ENCODE results near the gene ABCB8.
"Not testable (repeated sequence)": the region's sequence is repeated elsewhere in the genome, so short reads cannot be mapped to it uniquely, and the experiment has no call there.

The ABCB8 gene

DNA sequence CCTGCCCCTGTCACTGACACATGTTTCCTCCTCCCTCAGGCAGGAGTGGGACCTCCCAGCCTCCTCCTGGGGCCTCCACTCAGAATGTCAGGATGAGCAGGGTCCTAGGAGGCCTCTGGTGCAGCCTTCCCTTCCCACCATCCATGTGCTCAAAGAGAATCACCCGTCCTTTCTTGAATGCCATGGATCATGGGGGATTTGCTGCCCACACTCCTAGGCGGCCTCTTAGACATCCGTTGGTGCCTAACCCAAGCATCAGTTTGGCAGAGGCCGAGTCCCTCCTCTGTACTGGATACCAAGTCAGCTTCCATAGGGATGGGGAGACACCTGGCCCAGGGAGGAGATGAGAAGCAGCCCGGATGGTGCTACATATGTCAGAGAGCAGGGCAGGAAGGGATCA, 30.4 kb upstream of the ABCB8 start:
- no peak for DNase-seq (ENCODE audit: low read depth in 2 of 2, low spot score in 1 of 2)

- no peak for DNase-seq (ENCODE audit: low read depth in 2 of 2, low spot score in 1 of 2)
Observed at GRCh38 chr7:150998341-150998740, 29.9 kb upstream of the ABCB8 start.

DNA sequence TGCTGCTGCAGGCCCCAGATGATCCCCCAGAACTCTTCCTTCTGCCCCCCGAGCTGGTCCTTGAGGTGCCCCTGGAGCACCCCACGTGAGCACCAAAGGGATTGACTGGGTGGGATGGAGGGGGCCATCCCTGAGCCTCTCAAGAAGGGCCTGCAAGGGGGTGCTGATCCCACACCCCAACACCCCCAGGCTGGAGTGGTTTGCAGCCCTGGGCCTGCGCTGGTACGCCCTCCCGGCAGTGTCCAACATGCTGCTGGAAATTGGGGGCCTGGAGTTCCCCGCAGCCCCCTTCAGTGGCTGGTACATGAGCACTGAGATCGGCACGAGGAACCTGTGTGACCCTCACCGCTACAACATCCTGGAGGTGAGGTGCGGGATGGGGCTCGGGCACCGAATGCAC, 29.2 kb upstream of the ABCB8 start:
- DNase-seq (ENCODE audit: low read depth in 2 of 2, low spot score in 1 of 2) = no peak

DNA sequence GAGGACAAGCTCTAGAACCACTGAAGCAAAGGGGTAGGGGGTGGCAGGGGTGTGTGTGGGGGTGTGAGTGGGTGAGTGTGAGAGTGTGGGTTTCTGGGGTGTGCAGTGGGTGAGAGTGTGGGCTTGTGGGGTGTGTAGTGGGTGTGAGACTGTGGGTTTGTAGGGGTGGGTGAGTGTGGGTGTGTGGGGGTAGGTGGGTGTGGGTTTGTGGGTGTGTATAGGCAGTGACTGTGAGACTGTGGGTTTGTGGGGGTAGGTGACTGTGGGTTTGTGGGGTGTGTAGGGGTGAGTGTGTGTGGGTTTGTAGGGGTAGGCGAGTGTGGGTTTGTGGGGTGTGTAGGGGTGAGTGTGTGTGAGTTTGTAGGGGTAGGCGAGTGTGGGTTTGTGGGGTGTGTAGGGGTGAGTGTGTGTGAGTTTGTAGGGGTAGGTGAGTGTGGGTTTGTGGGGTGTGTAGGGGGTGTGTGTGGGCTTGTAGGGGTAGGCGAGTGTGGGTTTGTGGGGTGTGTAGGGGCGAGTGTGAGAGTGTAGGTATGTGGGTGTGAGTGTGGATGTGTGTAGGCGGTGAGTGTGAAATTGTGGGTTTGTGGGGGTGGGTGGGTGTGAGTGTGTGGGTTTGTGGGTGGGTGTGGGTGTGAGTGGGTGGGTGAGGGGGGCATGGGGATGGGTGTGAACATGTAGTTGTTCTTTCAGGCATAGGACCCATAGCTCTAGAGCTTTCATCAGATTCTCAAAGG, 28.6 kb upstream of the ABCB8 start:
- no peak for DNase-seq (ENCODE audit: low read depth in 2 of 2, low spot score in 1 of 2)

DNA sequence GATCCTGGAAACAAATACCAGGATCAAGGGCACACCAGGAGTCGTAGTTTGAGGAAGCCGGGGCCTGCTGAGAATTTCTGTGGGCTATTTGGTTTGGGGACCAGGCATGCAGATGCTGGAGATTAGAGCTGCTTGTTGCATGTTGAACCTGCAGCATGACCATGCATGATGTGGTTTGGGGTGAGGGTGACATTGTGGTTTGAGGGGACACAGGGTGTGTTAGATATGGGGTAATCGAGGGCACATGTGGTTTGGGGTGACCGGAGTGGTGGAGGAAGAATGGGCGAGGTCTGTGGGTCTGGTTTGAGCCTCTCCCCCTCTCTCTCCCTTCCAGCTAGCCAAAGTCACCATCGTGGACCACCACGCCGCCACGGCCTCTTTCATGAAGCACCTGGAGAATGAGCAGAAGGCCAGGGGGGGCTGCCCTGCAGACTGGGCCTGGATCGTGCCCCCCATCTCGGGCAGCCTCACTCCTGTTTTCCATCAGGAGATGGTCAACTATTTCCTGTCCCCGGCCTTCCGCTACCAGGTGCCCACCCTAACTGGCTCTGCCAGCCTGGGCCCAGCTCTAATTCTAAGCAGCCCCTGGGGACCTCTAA, 27.3 kb upstream of the ABCB8 start:
- DNase-seq (ENCODE audit: low read depth in 2 of 2, low spot score in 1 of 2) = no peak

GRCh38 chr7:151001546-151001945, 26.7 kb upstream of the ABCB8 start:
- no peak for DNase-seq (ENCODE audit: low read depth in 2 of 2, low spot score in 1 of 2)

- no peak for DNase-seq (ENCODE audit: low read depth in 2 of 2, low spot score in 1 of 2)
Observed at GRCh38 chr7:151003572-151003971, 24.7 kb upstream of the ABCB8 start.

- no peak for DNase-seq (ENCODE audit: low read depth in 2 of 2, low spot score in 1 of 2)
Observed at GRCh38 chr7:151005566-151005965, 22.7 kb upstream of the ABCB8 start.

DNA sequence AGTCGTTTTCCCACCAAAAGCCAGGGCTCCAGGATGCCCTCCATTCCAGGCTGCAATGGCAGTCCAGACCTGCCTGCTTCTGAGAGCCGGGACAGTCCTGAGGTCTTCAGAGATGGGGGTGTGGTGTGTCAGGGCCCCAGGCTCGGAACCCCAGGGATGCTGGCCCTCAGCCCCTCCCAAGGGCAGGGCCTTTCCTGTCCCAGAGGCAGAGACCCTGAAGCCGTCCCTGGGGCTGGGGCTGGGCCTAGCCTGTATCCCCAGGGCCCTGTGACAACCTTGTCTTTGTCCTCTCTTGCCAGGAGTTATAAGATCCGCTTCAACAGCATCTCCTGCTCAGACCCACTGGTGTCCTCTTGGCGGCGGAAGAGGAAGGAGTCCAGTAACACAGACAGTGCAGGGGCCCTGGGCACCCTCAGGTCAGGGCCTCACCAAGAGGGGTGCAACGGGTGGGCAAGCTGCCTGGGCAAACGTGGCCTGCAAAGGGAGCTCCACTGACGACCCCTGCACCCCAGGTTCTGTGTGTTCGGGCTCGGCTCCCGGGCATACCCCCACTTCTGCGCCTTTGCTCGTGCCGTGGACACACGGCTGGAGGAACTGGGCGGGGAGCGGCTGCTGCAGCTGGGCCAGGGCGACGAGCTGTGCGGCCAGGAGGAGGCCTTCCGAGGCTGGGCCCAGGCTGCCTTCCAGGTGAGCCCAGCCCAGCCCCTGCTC, 21.5 kb upstream of the ABCB8 start:
- no peak for DNase-seq (ENCODE audit: low read depth in 2 of 2, low spot score in 1 of 2)

GRCh38 chr7:151007469-151007898, 20.8 kb upstream of the ABCB8 start:
- DNase-seq (ENCODE audit: low read depth in 2 of 2, low spot score in 1 of 2) = no peak

- no peak for DNase-seq (ENCODE audit: low read depth in 2 of 2, low spot score in 1 of 2)
Observed at GRCh38 chr7:151008143-151008510, 20.1 kb upstream of the ABCB8 start.

- peak; percentile 51 to 62 for DNase-seq (ENCODE audit: low read depth in 2 of 2, low spot score in 1 of 2)
Observed at GRCh38 chr7:151008511-151009323, 19.5 kb upstream of the ABCB8 start.

DNA sequence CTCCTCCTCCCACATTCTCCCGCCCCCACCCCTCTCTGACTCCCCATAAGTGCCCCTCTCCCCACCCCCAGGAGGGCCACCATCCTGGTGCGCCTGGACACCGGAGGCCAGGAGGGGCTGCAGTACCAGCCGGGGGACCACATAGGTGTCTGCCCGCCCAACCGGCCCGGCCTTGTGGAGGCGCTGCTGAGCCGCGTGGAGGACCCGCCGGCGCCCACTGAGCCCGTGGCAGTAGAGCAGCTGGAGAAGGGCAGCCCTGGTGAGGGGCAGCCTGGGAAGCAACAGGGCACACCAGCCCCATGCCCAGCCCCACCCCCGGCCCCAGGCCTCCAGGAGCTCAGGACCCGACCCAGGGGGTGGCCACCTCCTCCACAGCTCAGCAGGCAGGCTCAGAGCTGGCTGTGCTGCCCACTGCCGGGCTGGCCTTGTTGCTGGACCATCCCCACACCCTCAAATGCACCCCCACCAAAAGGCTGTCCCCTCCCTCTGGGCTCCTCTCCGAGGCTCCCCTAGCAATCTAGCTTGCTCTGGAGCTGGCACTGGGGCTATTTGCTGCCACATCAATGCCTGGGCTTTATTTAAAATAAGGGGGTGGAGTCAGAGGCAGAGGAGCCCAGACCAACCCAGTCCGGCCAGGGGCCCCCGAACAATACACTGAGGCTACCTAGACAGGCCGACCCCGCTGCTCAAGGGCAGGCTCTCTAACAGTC, 18.8 kb upstream of the ABCB8 start:
- DNase-seq (ENCODE audit: low read depth in 2 of 2, low spot score in 1 of 2) = no peak

DNA sequence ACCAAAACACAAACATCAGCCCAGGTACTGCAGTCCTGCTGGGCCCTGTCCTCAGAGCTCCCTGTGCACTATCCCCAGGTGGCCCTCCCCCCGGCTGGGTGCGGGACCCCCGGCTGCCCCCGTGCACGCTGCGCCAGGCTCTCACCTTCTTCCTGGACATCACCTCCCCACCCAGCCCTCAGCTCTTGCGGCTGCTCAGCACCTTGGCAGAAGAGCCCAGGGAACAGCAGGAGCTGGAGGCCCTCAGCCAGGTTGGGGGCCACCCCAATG, 18.3 kb upstream of the ABCB8 start:
- DNase-seq (ENCODE audit: low read depth in 2 of 2, low spot score in 1 of 2) = no peak

DNA sequence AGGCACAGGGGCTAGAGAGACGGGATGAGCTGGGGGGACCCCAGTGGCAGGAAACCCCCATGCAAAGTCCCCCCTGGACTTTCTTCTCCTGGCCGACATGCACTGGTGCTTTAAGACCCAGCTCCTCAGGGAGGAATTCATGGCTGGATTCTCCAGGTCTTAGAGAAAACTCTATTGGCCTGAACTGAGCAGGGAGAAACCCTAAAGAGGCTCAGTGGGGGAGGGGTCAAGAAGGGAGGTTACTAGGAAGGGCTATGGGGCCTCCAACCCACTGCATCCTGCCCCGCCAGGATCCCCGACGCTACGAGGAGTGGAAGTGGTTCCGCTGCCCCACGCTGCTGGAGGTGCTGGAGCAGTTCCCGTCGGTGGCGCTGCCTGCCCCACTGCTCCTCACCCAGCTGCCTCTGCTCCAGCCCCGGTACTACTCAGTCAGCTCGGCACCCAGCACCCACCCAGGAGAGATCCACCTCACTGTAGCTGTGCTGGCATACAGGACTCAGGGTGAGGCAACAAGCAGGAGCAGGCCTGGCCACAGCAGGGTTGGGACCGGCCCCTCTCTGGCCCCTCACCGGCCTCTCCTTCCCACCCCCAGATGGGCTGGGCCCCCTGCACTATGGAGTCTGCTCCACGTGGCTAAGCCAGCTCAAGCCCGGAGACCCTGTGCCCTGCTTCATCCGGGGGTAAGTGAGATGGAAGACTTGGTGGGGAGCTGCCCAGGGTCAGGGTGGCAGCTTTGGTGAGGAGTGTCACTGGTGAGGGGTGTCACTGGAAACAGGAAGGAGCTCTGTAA, 17.7 kb upstream of the ABCB8 start:
- no peak for DNase-seq (ENCODE audit: low read depth in 2 of 2, low spot score in 1 of 2)

DNA sequence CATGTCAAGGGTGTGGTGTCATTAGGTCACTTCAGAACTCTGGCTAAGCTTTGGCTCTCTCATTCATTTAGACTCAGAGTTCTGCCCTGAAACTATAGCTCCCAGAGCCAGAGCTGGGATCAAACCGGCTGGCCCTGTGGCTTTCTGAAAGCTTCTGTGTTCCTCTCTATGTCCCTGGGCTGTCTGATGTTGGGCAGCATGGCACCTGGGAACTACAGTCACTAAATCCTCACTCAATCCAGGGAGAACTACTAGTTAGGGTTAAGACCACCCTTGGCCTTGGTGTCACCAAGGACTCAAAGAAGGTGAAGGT, 17.2 kb upstream of the ABCB8 start:
- no peak for DNase-seq (ENCODE audit: low read depth in 2 of 2, low spot score in 1 of 2)

DNA sequence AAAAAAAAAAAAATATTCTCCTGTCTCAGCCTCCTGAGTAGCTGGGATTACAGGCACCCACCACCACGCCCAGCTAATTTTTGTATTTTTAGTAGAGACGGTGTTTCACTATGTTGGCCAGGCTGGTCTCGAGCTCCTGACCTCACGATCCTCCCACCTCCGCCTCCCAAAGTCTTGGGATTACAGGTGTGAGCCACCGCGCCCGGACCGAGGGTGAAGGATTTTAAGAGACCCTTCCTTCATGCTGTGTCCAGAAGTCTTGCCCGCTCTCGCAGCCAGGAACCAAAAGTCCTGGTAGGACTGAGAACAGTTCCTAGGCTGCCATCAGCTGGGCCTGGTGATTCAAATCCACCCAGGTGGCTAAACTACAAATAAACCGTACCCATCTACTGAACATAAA, 16.6 kb upstream of the ABCB8 start:
- not testable (repeated sequence) for DNase-seq (ENCODE audit: low read depth in 2 of 2, low spot score in 1 of 2)

DNA sequence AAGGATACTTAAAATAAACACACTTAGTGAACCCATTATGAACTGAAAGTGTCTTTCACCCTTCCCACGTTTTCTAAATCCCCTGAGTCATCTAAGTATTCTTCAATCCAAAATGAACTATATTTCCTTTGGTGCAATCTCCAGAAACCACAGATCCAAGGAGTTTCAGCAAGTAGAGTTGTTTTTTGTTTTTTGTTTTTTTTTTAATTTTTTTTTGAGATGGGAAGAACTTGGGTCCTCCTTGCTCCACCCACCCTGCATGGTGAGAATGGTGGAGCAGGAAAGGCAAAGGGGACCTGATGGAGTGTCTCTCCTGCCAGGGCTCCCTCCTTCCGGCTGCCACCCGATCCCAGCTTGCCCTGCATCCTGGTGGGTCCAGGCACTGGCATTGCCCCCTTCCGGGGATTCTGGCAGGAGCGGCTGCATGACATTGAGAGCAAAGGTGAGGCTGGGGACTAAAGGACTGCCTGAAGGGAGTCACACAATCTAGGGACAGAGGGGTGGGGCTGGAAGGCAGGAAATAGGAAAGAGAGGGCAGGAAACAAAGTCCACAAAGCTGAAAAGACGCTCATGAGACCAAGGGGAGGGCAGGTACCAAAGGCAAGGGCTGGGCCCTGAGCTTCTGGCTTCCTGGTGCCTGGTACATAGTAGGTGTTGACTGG, 16.1 kb upstream of the ABCB8 start:
- DNase-seq (ENCODE audit: low read depth in 2 of 2, low spot score in 1 of 2) = no peak

DNA sequence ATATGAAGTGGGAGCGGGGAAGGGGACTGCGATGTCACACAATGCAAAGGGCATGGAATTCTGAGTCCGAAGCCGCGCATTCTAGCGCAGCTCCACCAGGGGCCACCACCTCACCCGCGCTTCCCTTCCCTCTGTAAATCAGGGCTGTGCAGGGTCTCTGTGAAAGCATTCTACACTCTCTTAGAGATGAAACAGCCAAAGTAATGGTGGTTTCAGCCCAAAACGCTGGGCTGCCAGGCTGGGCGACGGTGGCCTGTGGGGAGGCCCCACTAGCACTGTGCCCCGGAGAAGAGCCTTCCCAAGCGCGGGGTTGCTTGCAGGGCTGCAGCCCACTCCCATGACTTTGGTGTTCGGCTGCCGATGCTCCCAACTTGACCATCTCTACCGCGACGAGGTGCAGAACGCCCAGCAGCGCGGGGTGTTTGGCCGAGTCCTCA, 15.3 kb upstream of the ABCB8 start:
- DNase-seq (ENCODE audit: low read depth in 2 of 2, low spot score in 1 of 2) = no peak

DNA sequence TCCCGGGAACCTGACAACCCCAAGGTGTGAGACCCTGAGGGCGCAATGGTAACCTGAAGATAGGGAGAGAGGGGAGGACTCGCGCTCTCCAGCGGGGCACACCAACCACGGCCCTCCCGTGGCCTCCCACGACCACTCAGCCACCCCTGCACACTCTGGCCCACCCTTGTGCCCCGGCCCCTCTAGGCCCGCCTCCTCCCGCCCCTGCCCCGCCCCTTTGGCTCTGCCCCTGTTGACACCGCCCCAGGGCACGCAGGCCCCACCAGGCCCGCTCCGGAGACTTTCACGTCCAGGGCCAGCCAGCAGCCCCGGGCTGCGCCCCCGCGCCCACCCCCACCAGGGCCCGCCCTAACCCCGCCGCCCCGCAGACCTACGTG, 14.9 kb upstream of the ABCB8 start:
- no peak for DNase-seq (ENCODE audit: low read depth in 2 of 2, low spot score in 1 of 2)

Data from stimulated activated CD8-positive, alpha-beta memory T cell treated with anti-CD3 and anti-CD28 coated beads, Interleukin-4, amount 100 ng/mL, for 4 hours (primary cell).